HCT116 (cell line): ENCODE measurements around the gene GHDC. TPM values are rescaled to one million over a fixed set of nuclear protein-coding genes. Genes with fewer than 3 reads are reported as not detected.

Experiments used
- ATAC-seq: fragments of 200-7000 bp; cut with Tn5 transposase; 2 replicates; pipeline ENCODE4 v1.9.1; 2020; ENCODE audit warnings: mild to moderate bottlenecking, moderate library complexity
- BruUV-seq: library from RNA; stranded (reverse); fragments of 400-500 nt; replicated peaks from 2 replicates; lab custom pipeline; 2021; lab: Mats Ljungman, UMichigan
- CTCF ChIA-PET: fragments of 300-600 bp; sonication (Branson Sonifier 250); formaldehyde crosslinking; loops from one replicate; lab custom pipeline; 2021; ENCODE audit warnings: antibody characterized with exemption; lab: Charles Lee
- POLR2A ChIA-PET: fragments of 300-600, 350-600 bp; sonication (Branson Sonifier 250); formaldehyde crosslinking; loops from one replicate; lab custom pipeline; 2021; ENCODE audit warnings: antibody characterized with exemption; lab: Charles Lee
- RAD21 ChIA-PET, 2 experiments: fragments of 300-600 bp; sonication (Branson Sonifier 250); formaldehyde crosslinking; loops; one replicate each; lab custom pipeline; 2023; ENCODE audit warnings: low total read pairs in 2 of 2; ENCODE audit not compliant: uncharacterized antibody in 2 of 2, unreplicated experiment in 2 of 2, low non-redundant PET in 1 of 2; lab: Charles Lee
- DNase-seq: peaks from one replicate; pipeline ENCODE4 v3.0.0-alpha.2; 2010; ENCODE audit warnings: low read depth, low spot score
- H2AFZ ChIP-seq: fragments of 200-600 bp; shearing (Covaris generic), sonication (generic); 2 replicates; pipeline ENCODE4 v1.6.1; 2017; ENCODE audit warnings: low read depth, mixed run types, mixed read lengths, antibody characterized with exemption, low read length; ENCODE audit not compliant: poor library complexity, severe bottlenecking
- H3K27ac ChIP-seq: 2 replicates; pipeline ENCODE4 v1.5.1; 2012; ENCODE audit warnings: low read depth, low read length
- H3K27me3 ChIP-seq: fragments of 200-600 bp; sonication (generic); 2 replicates; pipeline ENCODE4 v1.6.1; 2016; ENCODE audit warnings: mixed run types, low read length, mixed read lengths; ENCODE audit not compliant: insufficient read depth
- H3K36me3 ChIP-seq, 2 experiments: fragments of 200-500 bp in 1 of 2; fragments of 200-600 bp in 1 of 2; sonication (Bioruptor generic) in 1 of 2; sonication (generic) in 1 of 2; 2 replicates each; pipeline versions ENCODE4 v1.5.1 to v1.6.1; 2014 to 2016; ENCODE audit warnings: low read length in 2 of 2, inconsistent platforms in 1 of 2, mixed read lengths in 1 of 2, mixed run types in 1 of 2; ENCODE audit not compliant: insufficient read depth in 2 of 2, control insufficient read depth in 1 of 2
- H3K4me1 ChIP-seq, 2 experiments: fragments of 200-600 bp in 1 of 2; sonication (generic) in 1 of 2; 2 replicates each; pipeline versions ENCODE4 v1.5.1 to v1.6.1; 2012 to 2017; ENCODE audit warnings: low read length in 2 of 2, inconsistent platforms in 1 of 2, mild to moderate bottlenecking in 1 of 2, mixed read lengths in 1 of 2, mixed run types in 1 of 2, moderate library complexity in 1 of 2; ENCODE audit not compliant: insufficient read depth in 2 of 2, control insufficient read depth in 1 of 2
- H3K4me2 ChIP-seq: fragments of 200-600 bp; sonication (generic); 2 replicates; pipeline ENCODE4 v1.6.1; 2017; ENCODE audit warnings: mixed run types, low read length, mixed read lengths
- H3K4me3 ChIP-seq, 2 experiments: fragments of 200-600 bp in 1 of 2; sonication (generic) in 1 of 2; replicated peaks in 1 of 2; 2 replicates each; pipeline ENCODE4 v1.5.1; 2011 to 2016; ENCODE audit warnings: low read length in 2 of 2, control low read depth in 1 of 2, low read depth in 1 of 2, mild to moderate bottlenecking in 1 of 2, mixed read lengths in 1 of 2, mixed run types in 1 of 2
- H3K79me2 ChIP-seq: fragments of 200-600 bp; sonication (generic); 2 replicates; pipeline ENCODE4 v1.6.1; 2017; ENCODE audit warnings: mild to moderate bottlenecking, mixed run types, low read length, moderate library complexity, mixed read lengths; ENCODE audit not compliant: insufficient read depth
- H3K9ac ChIP-seq: fragments of 200-600 bp; sonication (generic); 2 replicates; pipeline ENCODE4 v1.6.1; 2016; ENCODE audit warnings: low read length, mixed read lengths
- H3K9me2 ChIP-seq: fragments of 200-600 bp; sonication (generic), shearing (Covaris generic); 2 replicates; pipeline ENCODE4 v1.6.1; 2017; ENCODE audit warnings: mixed run types, mild to moderate bottlenecking, moderate library complexity; ENCODE audit not compliant: insufficient read depth
- H3K9me3 ChIP-seq, 2 experiments: fragments of 200-500 bp in 1 of 2; fragments of 200-600 bp in 1 of 2; sonication (Bioruptor generic) in 1 of 2; sonication (generic) in 1 of 2; 2 replicates each; pipeline ENCODE4 v1.6.1; 2014 to 2017; ENCODE audit warnings: low read length in 2 of 2, mixed read lengths in 2 of 2, inconsistent platforms in 1 of 2, low read depth in 1 of 2, mild to moderate bottlenecking in 1 of 2, mixed run types in 1 of 2, moderate library complexity in 1 of 2; ENCODE audit not compliant: control insufficient read depth in 1 of 2, insufficient read depth in 1 of 2
- H4K20me1 ChIP-seq: fragments of 200-600 bp; sonication (generic), shearing (Covaris generic); 2 replicates; pipeline ENCODE4 v1.6.1; 2017; ENCODE audit warnings: mixed run types, mild to moderate bottlenecking, moderate library complexity; ENCODE audit not compliant: insufficient read depth
- CBX3 ChIP-seq: IDR thresholded peaks from 2 replicates; pipeline ENCODE4 v1.6.1; 2012; ENCODE audit warnings: low read depth
- EGR1 ChIP-seq: IDR thresholded peaks from 2 replicates; pipeline ENCODE4 v1.6.1; 2012; ENCODE audit warnings: low read depth
- ELF1 ChIP-seq: IDR thresholded peaks from 2 replicates; pipeline ENCODE4 v1.6.1; 2012; ENCODE audit warnings: low read depth, borderline replicate concordance
- EZH2 ChIP-seq: fragments of 200-600 bp; sonication (generic); IDR thresholded peaks from 2 replicates; pipeline ENCODE4 v1.6.1; 2017; ENCODE audit warnings: antibody characterized with exemption, mixed run types
- EZH2phosphoT487 ChIP-seq: fragments of 200-600 bp; IDR thresholded peaks from 2 replicates; pipeline ENCODE4 v1.6.1; 2018; ENCODE audit warnings: antibody characterized with exemption, borderline replicate concordance
- FOSL1 ChIP-seq: IDR thresholded peaks from 2 replicates; pipeline ENCODE4 v1.6.1; 2012; ENCODE audit warnings: low read depth
- JUND ChIP-seq: IDR thresholded peaks from 2 replicates; pipeline ENCODE4 v1.6.1; 2012
- POLR2A ChIP-seq: IDR thresholded peaks from 2 replicates; pipeline ENCODE4 v1.7.0; 2011; ENCODE audit warnings: borderline replicate concordance; ENCODE audit not compliant: insufficient read depth, insufficient read length; ENCODE audit errors: extremely low read depth
- POLR2AphosphoS5 ChIP-seq: IDR thresholded peaks from 2 replicates; pipeline ENCODE4 v1.6.1; 2011; ENCODE audit warnings: mild to moderate bottlenecking, low read depth, low read length, moderate library complexity
- SIN3A ChIP-seq: IDR thresholded peaks from 2 replicates; pipeline ENCODE4 v1.6.1; 2012; ENCODE audit warnings: low read depth
- SP1 ChIP-seq: IDR thresholded peaks from 2 replicates; pipeline ENCODE4 v1.6.1; 2012; ENCODE audit warnings: low read depth
- SRF ChIP-seq: IDR thresholded peaks from 2 replicates; pipeline ENCODE4 v1.6.1; 2012; ENCODE audit warnings: low read depth
- TCF7L2 ChIP-seq: IDR thresholded peaks from 2 replicates; pipeline ENCODE4 v1.7.0; 2011; ENCODE audit warnings: borderline replicate concordance, inconsistent platforms; ENCODE audit not compliant: insufficient read depth, insufficient read length; ENCODE audit errors: extremely low read depth
- YY1 ChIP-seq: IDR thresholded peaks from 2 replicates; pipeline ENCODE4 v1.6.1; 2011; ENCODE audit warnings: low read length, low read depth, moderate library complexity, mild to moderate bottlenecking; ENCODE audit not compliant: insufficient replicate concordance; ENCODE audit errors: extremely low read depth
- ZFX ChIP-seq: fragments of 450-650 bp; IDR thresholded peaks from 2 replicates; pipeline ENCODE4 v1.6.1; 2017
- ZNF274 ChIP-seq: fragments of 200-500 bp; sonication (Bioruptor generic); IDR thresholded peaks from 2 replicates; pipeline ENCODE4 v1.6.1; 2014; ENCODE audit warnings: mild to moderate bottlenecking, low read depth, low read length, inconsistent platforms
- intact Hi-C: fragments of 100-400 bp; cut with micrococcal nuclease; formaldehyde crosslinking; loops from 2 replicates; pipeline ENCODE4 v1.10.0; 2022
- total RNA-seq: library from RNA; stranded (reverse); gene quantifications from one replicate; pipeline ENCODE4 v1.2.1, GENCODE V29; 2021; ENCODE audit not compliant: unreplicated experiment
- TF ChIP-seq, protein P1 (sequence below): IDR thresholded peaks from 2 replicates; pipeline ENCODE4 v1.6.1; 2011; ENCODE audit warnings: mild to moderate bottlenecking, low read length, moderate library complexity; ENCODE audit not compliant: insufficient replicate concordance; ENCODE audit errors: extremely low read depth

Gene GHDC
- total RNA-seq, 1 experiment from 2014 or later = 13.2 TPM

DNA sequence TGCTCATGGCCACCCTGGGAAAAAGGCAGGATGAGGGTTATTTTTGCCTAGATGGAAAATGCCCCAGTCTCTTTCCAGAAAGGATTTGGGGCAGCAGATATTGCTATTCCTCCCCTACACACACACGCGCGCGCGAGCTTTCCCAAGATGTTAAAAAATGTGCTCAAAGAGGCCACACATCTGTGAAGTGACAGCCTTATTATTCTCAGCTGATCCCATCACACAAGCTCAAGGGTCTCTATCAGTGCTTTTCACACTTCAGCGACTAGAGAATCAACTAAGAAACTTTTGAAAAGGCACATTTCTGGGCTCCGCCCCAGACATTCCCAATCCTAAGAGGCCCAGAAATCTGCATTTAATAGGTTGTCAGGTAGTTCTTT, 33.8 kb downstream of the GHDC start:
- ChIA-PET POLR2A (no interaction called here), CTCF (interaction anchor here (1.0 kb wide), 1 partner anchor 21 kb away, joined by 3 read pairs; no protein-coding TSS in a partner anchor), RAD21 (no interaction called here)
- H3K9me2 ChIP-seq = no peaks in the 10 kb centered on the region
- H3K4me3 ChIP-seq = no peak overlapping the region
- DNase-seq (no peak), ATAC-seq (no peak)
- H3K4me2 ChIP-seq = no peak overlapping the region
- no TSS peak for BruUV-seq
- H4K20me1 ChIP-seq = no peaks in the 10 kb centered on the region
- peaks cover 0 to 2% of the 10 kb centered on the region in 2 experiments; a peak in 1 of 4 replicates for H3K4me1 ChIP-seq
- TF ChIP-seq, protein P1, sequence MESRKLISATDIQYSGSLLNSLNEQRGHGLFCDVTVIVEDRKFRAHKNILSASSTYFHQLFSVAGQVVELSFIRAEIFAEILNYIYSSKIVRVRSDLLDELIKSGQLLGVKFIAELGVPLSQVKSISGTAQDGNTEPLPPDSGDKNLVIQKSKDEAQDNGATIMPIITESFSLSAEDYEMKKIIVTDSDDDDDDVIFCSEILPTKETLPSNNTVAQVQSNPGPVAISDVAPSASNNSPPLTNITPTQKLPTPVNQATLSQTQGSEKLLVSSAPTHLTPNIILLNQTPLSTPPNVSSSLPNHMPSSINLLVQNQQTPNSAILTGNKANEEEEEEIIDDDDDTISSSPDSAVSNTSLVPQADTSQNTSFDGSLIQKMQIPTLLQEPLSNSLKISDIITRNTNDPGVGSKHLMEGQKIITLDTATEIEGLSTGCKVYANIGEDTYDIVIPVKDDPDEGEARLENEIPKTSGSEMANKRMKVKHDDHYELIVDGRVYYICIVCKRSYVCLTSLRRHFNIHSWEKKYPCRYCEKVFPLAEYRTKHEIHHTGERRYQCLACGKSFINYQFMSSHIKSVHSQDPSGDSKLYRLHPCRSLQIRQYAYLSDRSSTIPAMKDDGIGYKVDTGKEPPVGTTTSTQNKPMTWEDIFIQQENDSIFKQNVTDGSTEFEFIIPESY = no peak
- no peak for TF ChIP-seq POLR2A
- H3K9ac ChIP-seq = no peak overlapping the region
- no peaks in the 10 kb centered on the region for H3K27me3 ChIP-seq
- no peaks in the 10 kb centered on the region for H3K9me3 ChIP-seq
- H2AFZ ChIP-seq = no peak overlapping the region
- H3K27ac ChIP-seq = no peak overlapping the region
- no peaks in the 10 kb centered on the region for H3K79me2 ChIP-seq
- H3K36me3 ChIP-seq = no peaks in the 10 kb centered on the region
- intact Hi-C loops = no loop called here

DNA sequence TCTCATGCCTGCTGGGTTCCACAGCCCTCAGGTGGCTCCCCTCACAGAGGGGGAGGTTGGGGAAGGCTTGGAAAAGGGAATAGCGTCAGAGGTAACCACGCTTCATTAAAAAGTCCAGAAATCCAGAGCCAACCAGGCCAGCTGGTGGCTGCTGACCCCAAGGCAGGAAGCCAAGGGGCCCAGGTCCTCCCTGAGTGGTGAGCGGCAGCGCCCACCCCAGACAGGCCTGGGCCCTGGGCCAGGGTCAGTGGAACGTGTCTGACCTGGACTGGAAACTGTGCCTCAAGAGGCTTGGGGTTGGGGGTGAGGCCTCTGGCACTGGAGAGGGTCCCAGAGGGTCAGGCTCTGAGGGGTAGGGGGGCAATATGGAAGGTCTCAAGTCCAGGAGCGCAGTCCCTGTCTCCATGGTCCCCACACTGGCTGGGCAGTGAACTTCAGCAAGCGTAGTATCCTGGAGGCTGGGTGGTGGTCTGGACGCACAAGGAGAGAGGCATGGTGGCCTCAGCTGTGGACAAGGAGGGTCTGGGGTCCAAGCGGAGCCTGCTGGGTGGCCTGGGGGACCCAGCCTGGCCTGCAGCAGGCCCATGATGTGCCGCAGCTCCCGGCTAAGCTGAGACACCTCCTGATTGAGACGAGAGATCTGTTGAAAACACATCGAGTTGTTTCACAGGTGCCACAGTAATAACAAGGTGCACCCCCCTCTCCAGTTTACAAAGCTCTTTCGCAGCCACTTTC, 34.3 kb downstream of the GHDC start:
- Histone ChIP-seq H3K36me3 (no peaks in the 10 kb centered on the region), H2AFZ (no peak overlapping the region), H3K4me2 (no peak overlapping the region), H3K9ac (no peak overlapping the region), H3K9me2 (no peaks in the 10 kb centered on the region), H3K79me2 (no peaks in the 10 kb centered on the region), H3K9me3 (no peaks in the 10 kb centered on the region)
- ATAC-seq = no peak
- no peak for DNase-seq
- TF ChIP-seq FOSL1 (no peak), SRF (no peak), SP1 (no peak), ZNF274 (no peak), YY1 (no peak), POLR2AphosphoS5 (no peak), JUND (no peak), EZH2 (no peak), POLR2A (no peak), ZFX (no peak), ELF1 (no peak), CBX3 (no peak), SIN3A (no peak), EZH2phosphoT487 (no peak), TCF7L2 (no peak), EGR1 (no peak)
- TF ChIP-seq, all 23 proteins: peak for 0
- ChIA-PET POLR2A (no interaction called here), CTCF (interaction anchor here (1.0 kb wide), 1 partner anchor 22 kb away, joined by 3 read pairs; no protein-coding TSS in a partner anchor), RAD21 (no interaction called here)
- Histone ChIP-seq H3K27me3 (no peaks in the 10 kb centered on the region), H3K4me1 (peaks cover 0 to 6% of the 10 kb centered on the region in 2 experiments; a peak in 1 of 4 replicates), H3K27ac (no peak overlapping the region), H4K20me1 (no peaks in the 10 kb centered on the region), H3K4me3 (no peak overlapping the region)
- intact Hi-C loops = no loop called here
- BruUV-seq = no TSS peak
